Tibial artery (tissue), 4 donors: Measurements from ENCODE around the gene PAX8.

ENCODE experiments used
- DNase-seq, 2 donors: peaks; one replicate each; pipeline ENCODE4 v3.0.0-alpha.2; 2019
- H3K27ac ChIP-seq, 2 donors: fragments of 200-600 bp; sonication (generic) in 1 of 2; 1 replicate in 1 of 2; 2 replicates in 1 of 2; pipeline ENCODE4 v1.5.1; 2018 to 2019; ENCODE audit warnings: mild to moderate bottlenecking in 1 of 2
- H3K27me3 ChIP-seq, 2 donors: fragments of 200-600 bp; sonication (generic) in 1 of 2; one replicate each; pipeline versions ENCODE4 v1.5.1 to v1.6.0; 2016 to 2019
- H3K36me3 ChIP-seq, 3 donors: fragments of 200-600 bp; sonication (generic) in 2 of 3; one replicate each; pipeline ENCODE4 v1.5.1; 2016 to 2019; ENCODE audit warnings: mild to moderate bottlenecking in 2 of 3
- H3K4me1 ChIP-seq, 4 donors: fragments of 200-600 bp; sonication (generic) in 2 of 4; 1 replicate in 3 of 4; 2 replicates in 1 of 4; pipeline ENCODE4 v1.5.1; 2016 to 2019
- H3K4me3 ChIP-seq, 2 donors: fragments of 200-600 bp; sonication (generic) in 1 of 2; 1 replicate in 1 of 2; 2 replicates in 1 of 2; pipeline ENCODE4 v1.5.1; 2018 to 2019; ENCODE audit warnings: mild to moderate bottlenecking in 2 of 2
- H3K9me3 ChIP-seq, 3 donors: fragments of 200-600 bp; sonication (generic) in 1 of 3; one replicate each; pipeline ENCODE4 v1.5.1; 2016 to 2019
- intact Hi-C: fragments of 100-400 bp; cut with DNase I; formaldehyde crosslinking; loops from one replicate; pipeline ENCODE4 v1.15.0; 2023; ENCODE audit warnings: low total_unique reads
- TF ChIP-seq, protein P1 (sequence below), 2 experiments: fragments of 200-600 bp in 1 of 2; fragments of 450-650 bp in 1 of 2; IDR thresholded peaks; one replicate each; pipeline ENCODE4 v1.5.1; 2017 to 2019; ENCODE audit warnings: antibody characterized with exemption in 2 of 2, mild to moderate bottlenecking in 1 of 2, moderate library complexity in 1 of 2

The PAX8 gene

DNA sequence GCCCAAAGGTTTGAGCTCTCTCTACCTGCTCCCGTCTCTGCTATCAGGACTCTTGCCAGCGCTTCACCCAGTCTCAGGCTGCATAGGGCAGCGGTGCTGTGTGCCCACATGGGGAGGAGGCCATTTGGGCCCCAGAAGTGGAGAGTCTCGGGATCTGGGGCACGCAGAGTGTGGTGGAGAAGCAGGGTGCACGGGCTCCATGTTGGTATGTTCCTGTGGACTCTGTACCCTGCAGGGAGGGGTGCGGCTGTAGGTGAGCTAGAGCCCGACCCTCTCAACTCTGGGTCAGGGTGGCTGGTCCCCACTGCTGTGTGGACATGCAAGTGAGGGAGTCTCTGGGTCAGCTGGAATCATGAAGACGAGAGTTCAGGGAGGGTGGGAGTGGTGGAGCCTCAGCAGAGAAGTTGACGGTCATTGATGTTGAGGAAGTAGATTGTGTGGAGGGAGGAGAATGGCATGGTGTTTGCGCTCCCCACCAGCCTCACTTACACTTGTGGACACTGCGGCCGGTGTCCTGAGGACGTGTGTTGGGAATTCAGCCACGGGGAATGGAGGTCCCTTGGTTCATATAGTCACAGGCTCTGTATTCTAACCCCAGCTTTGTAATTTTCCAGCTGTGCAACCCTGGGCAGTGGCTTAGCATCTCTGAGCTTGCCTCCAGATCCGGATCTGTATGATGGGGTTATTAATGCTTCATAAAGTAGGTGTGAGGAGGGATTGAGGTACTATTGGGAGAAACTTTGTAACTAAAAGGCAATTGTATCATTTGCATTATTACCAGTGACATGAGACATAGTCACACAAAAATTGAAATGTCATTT, 105.8 kb downstream of the PAX8 start:
- no peak overlapping the region for H3K27ac ChIP-seq
- intact Hi-C loops = no loop called here
- TF ChIP-seq, protein P1, sequence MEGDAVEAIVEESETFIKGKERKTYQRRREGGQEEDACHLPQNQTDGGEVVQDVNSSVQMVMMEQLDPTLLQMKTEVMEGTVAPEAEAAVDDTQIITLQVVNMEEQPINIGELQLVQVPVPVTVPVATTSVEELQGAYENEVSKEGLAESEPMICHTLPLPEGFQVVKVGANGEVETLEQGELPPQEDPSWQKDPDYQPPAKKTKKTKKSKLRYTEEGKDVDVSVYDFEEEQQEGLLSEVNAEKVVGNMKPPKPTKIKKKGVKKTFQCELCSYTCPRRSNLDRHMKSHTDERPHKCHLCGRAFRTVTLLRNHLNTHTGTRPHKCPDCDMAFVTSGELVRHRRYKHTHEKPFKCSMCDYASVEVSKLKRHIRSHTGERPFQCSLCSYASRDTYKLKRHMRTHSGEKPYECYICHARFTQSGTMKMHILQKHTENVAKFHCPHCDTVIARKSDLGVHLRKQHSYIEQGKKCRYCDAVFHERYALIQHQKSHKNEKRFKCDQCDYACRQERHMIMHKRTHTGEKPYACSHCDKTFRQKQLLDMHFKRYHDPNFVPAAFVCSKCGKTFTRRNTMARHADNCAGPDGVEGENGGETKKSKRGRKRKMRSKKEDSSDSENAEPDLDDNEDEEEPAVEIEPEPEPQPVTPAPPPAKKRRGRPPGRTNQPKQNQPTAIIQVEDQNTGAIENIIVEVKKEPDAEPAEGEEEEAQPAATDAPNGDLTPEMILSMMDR (IDR thresholded peaks at IDR 0.05) = no peak
- H3K36me3 ChIP-seq = no peaks in the 10 kb centered on the region
- H3K27me3 ChIP-seq = no peaks in the 10 kb centered on the region
- H3K4me1 ChIP-seq = no peaks in the 10 kb centered on the region
- no peak overlapping the region for H3K4me3 ChIP-seq
- peak in 1 of 2 donors; percentile 51 for DNase-seq
- no peaks in the 10 kb centered on the region for H3K9me3 ChIP-seq

DNA sequence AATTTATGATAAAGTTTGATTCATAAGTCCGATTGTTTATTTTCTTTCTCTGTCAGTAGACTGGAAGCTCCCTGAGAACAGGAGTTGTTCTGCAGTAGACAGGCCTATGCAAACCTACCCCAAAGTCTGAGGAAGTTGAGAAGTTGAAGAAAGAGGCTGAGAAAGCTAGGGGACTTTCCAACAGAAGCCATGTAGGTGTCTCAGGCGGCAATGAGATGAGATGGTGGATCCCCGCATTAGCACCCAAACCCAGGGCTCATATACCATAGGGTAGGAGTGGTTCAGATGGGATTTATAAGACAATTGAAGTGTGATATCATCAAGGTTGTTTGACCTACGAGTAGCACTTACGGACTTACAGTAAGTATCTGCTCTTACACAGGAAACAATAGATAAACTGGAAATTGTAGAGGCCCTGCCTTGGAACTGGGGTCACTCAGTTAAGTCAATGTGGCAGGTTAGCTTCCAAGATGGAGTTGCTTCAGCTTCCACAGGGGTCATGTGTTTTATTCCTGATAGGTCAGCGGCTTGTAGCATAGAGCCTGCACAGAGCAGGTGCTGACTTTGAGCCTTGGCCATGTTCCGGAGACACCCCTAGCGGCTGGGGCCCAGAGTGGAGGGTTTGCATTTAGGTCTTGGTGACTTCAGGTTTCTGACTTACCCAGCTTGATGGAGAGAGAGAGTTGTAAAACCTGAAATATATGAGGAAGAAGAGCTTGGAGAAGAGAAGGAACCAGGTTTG, 107.2 kb downstream of the PAX8 start:
- Histone ChIP-seq H3K36me3 (no peaks in the 10 kb centered on the region), H3K27ac (no peak overlapping the region), H3K27me3 (no peaks in the 10 kb centered on the region), H3K4me3 (no peak overlapping the region), H3K9me3 (no peaks in the 10 kb centered on the region), H3K4me1 (no peaks in the 10 kb centered on the region)
- intact Hi-C loops = no loop called here
- TF ChIP-seq, protein P1 (IDR thresholded peaks at IDR 0.05) = no peak
- no peak for DNase-seq

DNA sequence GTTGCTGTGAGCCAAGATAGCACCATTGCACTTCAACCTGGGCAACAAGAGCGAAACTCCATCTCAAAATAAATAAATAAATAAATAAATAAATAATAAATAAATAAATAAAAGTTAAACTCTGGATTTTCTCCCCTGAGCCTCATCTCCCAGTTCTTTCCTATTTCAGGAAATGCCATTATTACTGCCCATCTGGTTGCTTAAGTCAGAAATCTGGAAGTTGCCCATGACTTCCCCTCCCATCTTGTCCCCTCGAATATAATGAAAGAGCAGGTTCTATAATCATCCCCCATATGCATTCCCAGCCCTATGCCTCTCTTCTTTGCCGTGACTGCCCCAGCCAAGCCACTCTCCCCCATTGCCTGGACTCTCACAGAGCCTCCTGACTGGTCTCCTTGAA, 109.1 kb downstream of the PAX8 start:
- Histone ChIP-seq H3K4me3 (no peak overlapping the region), H3K27me3 (no peaks in the 10 kb centered on the region), H3K36me3 (no peaks in the 10 kb centered on the region), H3K9me3 (no peaks in the 10 kb centered on the region), H3K4me1 (no peaks in the 10 kb centered on the region), H3K27ac (no peak overlapping the region)
- TF ChIP-seq, protein P1 (IDR thresholded peaks at IDR 0.05) = no peak
- peak in 1 of 2 donors; percentile 17 for DNase-seq
- intact Hi-C loops = no loop called here

DNA sequence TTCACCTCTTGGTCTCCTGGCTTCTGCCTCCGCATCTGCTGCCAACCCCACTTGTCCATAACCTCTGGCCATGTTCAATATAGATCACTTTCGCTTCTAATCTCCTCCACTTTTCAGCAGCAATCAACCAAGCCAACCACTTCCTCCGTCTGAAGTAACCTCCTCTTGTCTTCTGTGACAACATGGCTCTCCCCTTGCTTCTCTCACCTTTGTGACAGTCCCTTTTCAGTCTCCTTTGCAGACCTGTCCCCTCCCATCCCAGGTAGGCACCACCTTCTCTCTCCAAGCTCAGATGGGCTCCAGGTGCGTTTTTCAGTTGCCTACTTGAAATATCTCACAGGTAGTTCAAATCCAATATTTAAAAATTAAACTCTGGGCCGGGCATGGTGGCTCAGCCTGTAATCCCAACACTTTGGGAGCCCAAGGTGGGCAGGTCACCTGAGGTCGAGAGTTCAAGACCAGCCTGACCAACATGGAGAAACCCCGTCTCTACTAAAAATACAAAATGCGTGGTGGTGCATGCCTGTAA, 109.7 kb downstream of the PAX8 start:
- no peak for DNase-seq
- no peaks in the 10 kb centered on the region for H3K4me1 ChIP-seq
- H3K9me3 ChIP-seq = no peaks in the 10 kb centered on the region
- TF ChIP-seq, protein P1 (IDR thresholded peaks at IDR 0.05) = no peak
- intact Hi-C loops = no loop called here
- H3K36me3 ChIP-seq = no peaks in the 10 kb centered on the region
- no peaks in the 10 kb centered on the region for H3K27me3 ChIP-seq
- H3K27ac ChIP-seq = no peak overlapping the region
- H3K4me3 ChIP-seq = no peak overlapping the region

DNA sequence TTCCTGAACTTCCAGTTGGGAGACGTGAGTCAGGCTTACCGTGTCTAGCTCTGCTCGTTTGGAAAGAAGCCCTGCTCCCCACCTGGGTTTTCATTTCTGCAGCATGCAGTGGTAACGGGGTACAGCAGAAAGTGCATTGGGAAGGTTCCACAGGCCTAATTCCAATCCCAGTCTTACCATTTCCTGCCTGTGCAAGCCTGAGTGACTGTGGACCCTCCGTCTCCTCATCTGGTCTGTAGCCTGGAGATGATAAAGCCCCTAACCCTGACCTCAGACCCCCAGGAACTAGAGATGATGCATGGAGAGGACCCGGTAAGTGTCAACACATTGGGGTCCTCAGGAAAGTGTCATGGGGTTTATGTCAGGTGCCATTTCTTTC, 110.8 kb downstream of the PAX8 start:
- H3K4me3 ChIP-seq = no peak overlapping the region
- intact Hi-C loops = no loop called here
- TF ChIP-seq, protein P1 (IDR thresholded peaks at IDR 0.05) = no peak
- H3K9me3 ChIP-seq = no peaks in the 10 kb centered on the region
- H3K36me3 ChIP-seq = no peaks in the 10 kb centered on the region
- no peaks in the 10 kb centered on the region for H3K4me1 ChIP-seq
- H3K27ac ChIP-seq = no peak overlapping the region
- H3K27me3 ChIP-seq = no peaks in the 10 kb centered on the region
- DNase-seq = peak in 1 of 2 donors; percentile 19
